CD4-positive, alpha-beta T cell (primary cell): ENCODE results near the gene CHEK2. TPM values are rescaled to one million over a fixed set of nuclear protein-coding genes. Genes with fewer than 3 reads are reported as not detected.

Experiments used
- ATAC-seq: fragments of 200-7000 bp; cut with Tn5 transposase; one replicate; pipeline ENCODE4 v1.10.0; 2022; ENCODE audit warnings: mild to moderate bottlenecking; ENCODE audit not compliant: poor library complexity
- CTCF ChIA-PET: fragments of 350-600 bp; sonication (Branson Sonifier 250); formaldehyde crosslinking; loops from one replicate; lab custom pipeline; 2021; ENCODE audit warnings: antibody characterized with exemption, inconsistent platforms; lab: Charles Lee
- POLR2A ChIA-PET: fragments of 350-600 bp; sonication (Branson Sonifier 250); formaldehyde crosslinking; loops from one replicate; lab custom pipeline; 2021; ENCODE audit warnings: antibody characterized with exemption, inconsistent platforms; lab: Charles Lee
- DNase-seq, 14 experiments: peaks; one replicate each; pipeline ENCODE4 v3.0.0-alpha.2; 2013 to 2020; ENCODE audit warnings: mixed read lengths in 2 of 14
- H3K27ac ChIP-seq, 2 donors: one replicate each; pipeline versions ENCODE4 v1.5.1 to v1.7.0; 2013; ENCODE audit warnings: low read length in 2 of 2, low read depth in 1 of 2, mild to moderate bottlenecking in 1 of 2
- H3K27me3 ChIP-seq, 2 experiments: 1 replicate in 1 of 2; 2 replicates in 1 of 2; pipeline versions ENCODE4 v1.6.1 to v1.7.0; 2013; ENCODE audit warnings: low read length in 2 of 2, control low read depth in 1 of 2, mild to moderate bottlenecking in 1 of 2, moderate library complexity in 1 of 2; ENCODE audit not compliant: insufficient read depth in 2 of 2, control insufficient read depth in 1 of 2
- H3K36me3 ChIP-seq: one replicate; pipeline ENCODE4 v1.6.1; 2013; ENCODE audit warnings: low read length, control low read depth; ENCODE audit not compliant: insufficient read depth
- H3K4me1 ChIP-seq: one replicate; pipeline ENCODE4 v1.6.1; 2013; ENCODE audit warnings: low read length, control low read depth; ENCODE audit not compliant: insufficient read depth
- H3K4me3 ChIP-seq: one replicate; pipeline ENCODE4 v1.5.1; 2013; ENCODE audit warnings: mild to moderate bottlenecking, low read length, moderate library complexity
- H3K9me3 ChIP-seq, 2 experiments: 1 replicate in 1 of 2; 2 replicates in 1 of 2; pipeline versions ENCODE4 v1.6.1 to v1.7.0; 2013; ENCODE audit warnings: low read length in 2 of 2, mild to moderate bottlenecking in 2 of 2, control low read depth in 1 of 2, moderate library complexity in 1 of 2; ENCODE audit not compliant: control insufficient read depth in 1 of 2, insufficient read depth in 1 of 2
- H3K27ac Mint-ChIP-seq: one replicate; pipeline ENCODE4 v1.8.0; 2020; ENCODE audit warnings: mixed read lengths
- H3K27me3 Mint-ChIP-seq: one replicate; pipeline ENCODE4 v1.8.0; 2021; ENCODE audit warnings: mixed read lengths
- H3K36me3 Mint-ChIP-seq: one replicate; pipeline ENCODE4 v1.8.0; 2021; ENCODE audit warnings: low read depth, mixed read lengths
- H3K4me1 Mint-ChIP-seq: one replicate; pipeline ENCODE4 v1.8.0; 2021; ENCODE audit warnings: low read depth, mixed read lengths
- H3K4me3 Mint-ChIP-seq: one replicate; pipeline ENCODE4 v1.8.0; 2020; ENCODE audit warnings: mild to moderate bottlenecking, mixed read lengths
- H3K9me3 Mint-ChIP-seq: one replicate; pipeline ENCODE4 v1.8.0; 2020; ENCODE audit warnings: mixed read lengths
- CTCF ChIP-seq: fragments of 200-600 bp; IDR thresholded peaks from one replicate; pipeline ENCODE4 v1.8.0; 2022; ENCODE audit warnings: antibody characterized with exemption, mild to moderate bottlenecking
- intact Hi-C, 2 experiments: fragments of 100-400 bp; cut with DNase I in 1 of 2; cut with micrococcal nuclease in 1 of 2; formaldehyde crosslinking; loops; one replicate each; pipeline versions ENCODE4 v1.15.1 to v1.9.0; 2023 to 2025; cut with DNase I, micrococcal nuclease
- total RNA-seq, 174 experiments: library from RNA in 2 of 174; stranded (reverse) in 2 of 174; gene quantifications; one replicate each; pipeline ENCODE4 v1.2.3 and lab custom pipeline; 2021 to 2026

Gene CHEK2
- total RNA-seq, 2 experiments from 2014 or later, result 2.6 to 4.0 TPM

DNA sequence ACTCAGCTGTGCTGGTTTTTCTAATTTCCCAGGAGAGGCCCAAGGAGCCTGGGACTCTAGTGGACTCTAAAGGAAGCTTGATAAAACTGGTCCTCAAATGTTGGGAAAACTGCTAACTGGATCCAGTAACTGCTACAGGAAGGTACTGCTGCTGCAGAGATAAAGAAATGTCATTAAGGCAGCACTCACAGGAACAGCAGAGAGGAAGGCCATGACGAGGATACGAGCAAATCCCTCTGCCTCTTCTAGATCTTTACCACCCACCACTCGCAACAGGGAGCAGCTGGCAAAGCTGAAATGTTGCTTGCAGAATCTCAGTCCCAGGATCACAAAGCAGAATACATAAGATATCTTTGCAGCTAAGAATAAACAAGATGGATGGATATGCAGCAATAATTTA is 85.4 kb downstream of the CHEK2 start:
- no peak overlapping the region for H3K27ac Mint-ChIP-seq
- H3K4me3 ChIP-seq, result no peak overlapping the region
- ChIA-PET POLR2A (no interaction called here), CTCF (no interaction called here)
- ATAC-seq, result no peak
- H3K27ac ChIP-seq, result no peak overlapping the region
- TF ChIP-seq CTCF, result no peak
- no peaks in the 10 kb centered on the region for H3K4me1 ChIP-seq
- H3K36me3 Mint-ChIP-seq, result no peaks in the 10 kb centered on the region
- H3K36me3 ChIP-seq, result no peaks in the 10 kb centered on the region
- DNase-seq, result no peak
- H3K4me1 Mint-ChIP-seq, result no peaks in the 10 kb centered on the region
- no peak overlapping the region for H3K4me3 Mint-ChIP-seq
- H3K9me3 ChIP-seq, result peaks cover 9 to 13% of the 10 kb centered on the region in 2 experiments
- peaks cover 80% of the 10 kb centered on the region for H3K27me3 Mint-ChIP-seq
- H3K9me3 Mint-ChIP-seq, result peaks cover 8% of the 10 kb centered on the region
- intact Hi-C loops, result no loop called here
- H3K27me3 ChIP-seq, result peaks cover 22 to 62% of the 10 kb centered on the region in 2 experiments

DNA sequence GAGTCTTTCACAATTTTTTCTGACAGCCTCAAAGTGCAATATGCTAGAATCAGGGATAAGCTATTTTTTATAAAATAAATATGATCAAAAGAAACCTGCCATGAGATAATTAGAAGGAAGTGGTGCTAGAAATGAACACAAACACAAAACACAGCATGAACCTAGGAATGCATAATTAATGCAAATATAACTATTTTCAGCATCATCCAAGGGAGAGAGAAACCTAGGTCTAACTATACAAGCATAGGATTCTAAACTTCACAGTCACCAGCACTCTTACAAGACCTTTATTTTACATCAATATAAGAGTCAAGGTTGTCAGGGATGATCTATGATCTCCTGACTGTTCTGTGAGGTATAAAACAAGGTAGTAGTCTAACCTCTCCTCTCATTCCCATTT is 91.2 kb downstream of the CHEK2 start:
- H3K9me3 ChIP-seq, result peaks cover 9 to 13% of the 10 kb centered on the region in 2 experiments
- Mint-ChIP-seq H3K27ac (no peak overlapping the region), H3K4me1 (no peaks in the 10 kb centered on the region), H3K36me3 (no peaks in the 10 kb centered on the region), H3K4me3 (no peak overlapping the region), H3K9me3 (peaks cover 8% of the 10 kb centered on the region), H3K27me3 (peaks cover 91% of the 10 kb centered on the region)
- ATAC-seq (no peak), DNase-seq (no peak)
- H3K27me3 ChIP-seq, result peaks cover 25 to 70% of the 10 kb centered on the region in 2 experiments
- ChIA-PET CTCF (no interaction called here), POLR2A (no interaction called here)
- intact Hi-C loops, result no loop called here
- H3K36me3 ChIP-seq, result no peaks in the 10 kb centered on the region
- TF ChIP-seq CTCF, result no peak
- H3K4me3 ChIP-seq, result no peak overlapping the region
- no peaks in the 10 kb centered on the region for H3K4me1 ChIP-seq
- no peak overlapping the region for H3K27ac ChIP-seq

DNA sequence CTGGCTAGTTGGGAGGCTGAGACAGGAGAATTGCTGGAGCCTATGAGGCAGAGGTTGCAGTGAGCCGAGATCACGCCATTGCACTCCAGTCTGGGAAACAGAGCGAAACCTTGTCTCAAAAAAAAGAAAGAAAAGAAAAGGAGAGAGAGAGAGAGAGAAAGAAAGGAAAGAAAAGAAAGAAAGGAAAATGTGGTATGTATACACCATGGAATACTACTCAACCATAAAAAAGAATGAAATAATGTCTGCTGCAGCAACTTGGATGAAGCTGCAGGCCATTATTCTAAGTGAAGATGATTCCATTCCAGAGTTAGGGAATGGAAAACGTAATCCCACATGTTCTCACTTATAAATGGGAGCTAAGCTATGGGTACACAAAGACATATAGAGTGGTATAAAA is 92.8 kb downstream of the CHEK2 start:
- Histone ChIP-seq H3K4me3 (no peak overlapping the region), H3K9me3 (peaks cover 9 to 10% of the 10 kb centered on the region in 2 experiments), H3K36me3 (no peaks in the 10 kb centered on the region), H3K4me1 (no peaks in the 10 kb centered on the region), H3K27ac (no peak overlapping the region), H3K27me3 (peaks cover 27 to 62% of the 10 kb centered on the region in 2 experiments)
- Mint-ChIP-seq H3K4me1 (no peaks in the 10 kb centered on the region), H3K27me3 (peaks cover 90% of the 10 kb centered on the region), H3K9me3 (peaks cover 8% of the 10 kb centered on the region), H3K4me3 (no peak overlapping the region), H3K27ac (no peak overlapping the region), H3K36me3 (no peaks in the 10 kb centered on the region)
- no peak for TF ChIP-seq CTCF
- DNase-seq (no peak), ATAC-seq (no peak)
- intact Hi-C loops, result no loop called here
- ChIA-PET CTCF (no interaction called here), POLR2A (no interaction called here)
